Prostate gland (tissue), 2 donors: Measurements from ENCODE around the gene NDUFAF5. TPM values are rescaled to one million over a fixed set of nuclear protein-coding genes. Genes with fewer than 3 reads are reported as not detected.

Experiments used
- DNase-seq: peaks from one replicate; pipeline ENCODE4 v3.0.0-alpha.2; 2019; ENCODE audit warnings: low spot score
- H3K27ac ChIP-seq, 2 donors: fragments of 200-600 bp; sonication (generic); 2 replicates each; pipeline ENCODE4 v1.5.1; 2017 to 2019
- H3K27me3 ChIP-seq: fragments of 200-600 bp; sonication (generic); replicated peaks from 2 replicates; pipeline ENCODE4 v1.5.1; 2019; ENCODE audit not compliant: insufficient read depth
- H3K36me3 ChIP-seq, 2 donors: fragments of 200-600 bp; sonication (generic); 1 replicate in 1 of 2; 2 replicates in 1 of 2; pipeline versions ENCODE4 v1.5.1 to v1.8.1; 2017 to 2019
- H3K4me1 ChIP-seq: fragments of 200-600 bp; sonication (generic); replicated peaks from 2 replicates; pipeline ENCODE4 v1.5.1; 2019
- H3K4me3 ChIP-seq, 2 donors: fragments of 200-600 bp; sonication (generic); 2 replicates each; pipeline ENCODE4 v1.5.1; 2017 to 2019
- H3K9me3 ChIP-seq: fragments of 200-600 bp; sonication (generic); 2 replicates; pipeline ENCODE4 v1.5.1; 2017
- POLR2A ChIP-seq: fragments of 450-650 bp; IDR thresholded peaks from one replicate; pipeline ENCODE4 v1.6.1; 2016; ENCODE audit warnings: antibody characterized with exemption, mild to moderate bottlenecking
- POLR2AphosphoS5 ChIP-seq: sonication (generic); formaldehyde crosslinking; IDR thresholded peaks from one replicate; pipeline ENCODE4 v1.6.1; 2017; ENCODE audit warnings: antibody characterized with exemption
- WGBS: methylation state at CpG from one replicate; pipeline ENCODE4 v1.1.5; 2018; 5-methylcytosine and 5-hydroxymethylcytosine counted together
- intact Hi-C: fragments of 100-400 bp; cut with DNase I; formaldehyde crosslinking; loops from one replicate; pipeline ENCODE4 v1.14.2; 2022
- total RNA-seq, 2 donors: library from RNA; depleted of rRNA; stranded (reverse); fragments of >200 nt; gene quantifications; one replicate each; pipeline ENCODE4 v1.1.0, GENCODE V29; 2016
- TF ChIP-seq, protein P1 (sequence below), 4 experiments: fragments of 200-600 bp in 2 of 4; fragments of 450-650 bp in 2 of 4; sonication (generic) in 2 of 4; IDR thresholded peaks; 1 replicate in 3 of 4; 2 replicates in 1 of 4; pipeline ENCODE4 v1.5.1; 2016 to 2019; ENCODE audit warnings: antibody characterized with exemption in 4 of 4, mild to moderate bottlenecking in 2 of 4, moderate library complexity in 2 of 4

NDUFAF5 gene
- total RNA-seq, 2 donors from 2014 or later, result 15.3 to 17.5 TPM

- no peak for DNase-seq
- Histone ChIP-seq H3K4me3 (no peak overlapping the region), H3K27me3 (no peaks in the 10 kb centered on the region), H3K36me3 (no peaks in the 10 kb centered on the region), H3K9me3 (no peaks in the 10 kb centered on the region), H3K27ac (no peak overlapping the region), H3K4me1 (no peaks in the 10 kb centered on the region)
- TF ChIP-seq POLR2AphosphoS5 (no peak), POLR2A (no peak)
- TF ChIP-seq, protein P1, sequence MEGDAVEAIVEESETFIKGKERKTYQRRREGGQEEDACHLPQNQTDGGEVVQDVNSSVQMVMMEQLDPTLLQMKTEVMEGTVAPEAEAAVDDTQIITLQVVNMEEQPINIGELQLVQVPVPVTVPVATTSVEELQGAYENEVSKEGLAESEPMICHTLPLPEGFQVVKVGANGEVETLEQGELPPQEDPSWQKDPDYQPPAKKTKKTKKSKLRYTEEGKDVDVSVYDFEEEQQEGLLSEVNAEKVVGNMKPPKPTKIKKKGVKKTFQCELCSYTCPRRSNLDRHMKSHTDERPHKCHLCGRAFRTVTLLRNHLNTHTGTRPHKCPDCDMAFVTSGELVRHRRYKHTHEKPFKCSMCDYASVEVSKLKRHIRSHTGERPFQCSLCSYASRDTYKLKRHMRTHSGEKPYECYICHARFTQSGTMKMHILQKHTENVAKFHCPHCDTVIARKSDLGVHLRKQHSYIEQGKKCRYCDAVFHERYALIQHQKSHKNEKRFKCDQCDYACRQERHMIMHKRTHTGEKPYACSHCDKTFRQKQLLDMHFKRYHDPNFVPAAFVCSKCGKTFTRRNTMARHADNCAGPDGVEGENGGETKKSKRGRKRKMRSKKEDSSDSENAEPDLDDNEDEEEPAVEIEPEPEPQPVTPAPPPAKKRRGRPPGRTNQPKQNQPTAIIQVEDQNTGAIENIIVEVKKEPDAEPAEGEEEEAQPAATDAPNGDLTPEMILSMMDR (IDR thresholded peaks at IDR 0.05), result no peak
- intact Hi-C loops, result no loop called here
- WGBS, result 66% methylated on average over 4 of the region's 4 CpGs
Observed at GRCh38 chr20:13868331-13868730, 83.5 kb downstream of the NDUFAF5 start.

DNA sequence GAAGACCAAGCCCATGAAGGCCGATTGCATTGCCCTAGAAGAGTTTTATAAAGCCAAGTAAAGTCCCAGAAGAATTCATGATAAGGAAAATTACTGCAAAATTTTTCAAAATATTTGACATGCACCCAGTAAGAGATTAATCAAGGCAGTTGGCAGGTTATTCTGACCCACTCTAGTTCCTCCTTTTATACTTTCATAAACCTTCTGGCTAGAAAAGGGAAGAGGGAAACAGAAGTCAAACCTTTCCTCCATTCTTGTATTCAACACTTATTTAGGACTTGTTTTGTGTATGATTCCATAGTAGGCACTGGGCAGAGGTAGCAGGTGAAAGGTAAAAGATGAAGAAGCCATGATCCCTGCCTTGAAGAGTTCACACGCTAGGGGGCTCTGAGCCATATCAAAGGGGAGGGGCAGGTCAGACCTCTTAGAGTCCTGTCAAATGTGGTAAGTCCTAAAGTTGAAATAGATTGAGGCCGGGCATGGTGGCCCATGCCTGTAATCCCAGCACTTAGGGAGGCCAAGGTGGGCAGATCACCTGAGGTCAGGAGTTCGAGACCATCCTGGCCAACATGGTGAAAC lies 85.4 kb downstream of the NDUFAF5 start:
- Histone ChIP-seq H3K27me3 (no peaks in the 10 kb centered on the region), H3K4me1 (no peaks in the 10 kb centered on the region), H3K9me3 (no peaks in the 10 kb centered on the region), H3K36me3 (no peaks in the 10 kb centered on the region), H3K27ac (no peak overlapping the region), H3K4me3 (no peak overlapping the region)
- DNase-seq, result no peak
- TF ChIP-seq, protein P1 (IDR thresholded peaks at IDR 0.05), result no peak
- no peak for TF ChIP-seq POLR2A
- TF ChIP-seq POLR2AphosphoS5, result no peak
- 76% methylated on average over 4 of the region's 4 CpGs for WGBS
- intact Hi-C loops, result loop anchor here (5.0 kb wide), 1 partner anchor 133 kb away; no protein-coding TSS in a partner anchor

Other genes starting within 250 kb of the NDUFAF5 start
- gene TASP1, start 146.1 kb upstream of the NDUFAF5 start, total RNA-seq, result 10 to 100 TPM in 1 of 2 donors, 1 to 10 TPM in 1; 9.3 to 14.2 TPM
- gene ESF1, start 109 bp upstream of the NDUFAF5 start, total RNA-seq, result 10 to 100 TPM in 1 of 2 donors, 1 to 10 TPM in 1; 6.2 to 13.3 TPM
- gene SEL1L2, start 205.6 kb downstream of the NDUFAF5 start, total RNA-seq, result under 1 TPM in 1 of 2 donors, not detected in 1; 0.28 TPM
- gene MACROD2, start 210.5 kb downstream of the NDUFAF5 start, total RNA-seq, result 10 to 100 TPM in 1 of 2 donors, 1 to 10 TPM in 1; 8.0 to 19.4 TPM